UCSD-AML1 (cell line): ENCODE results near the gene UBE2Q2.

Experiments used
- DNase-seq: peaks from one replicate; lab custom pipeline; 2025; ENCODE audit not compliant: unreplicated experiment; lab: John Stamatoyannopoulos, UW

Gene UBE2Q2

GRCh38 chr15:75921732-75922703 lies 78.8 kb downstream of the UBE2Q2 start:
- DNase-seq, result no peak

GRCh38 chr15:75923756-75924155 lies 80.5 kb downstream of the UBE2Q2 start:
- no peak for DNase-seq

- no peak for DNase-seq
Measured at GRCh38 chr15:75924576-75924975, 81.3 kb downstream of the UBE2Q2 start.

GRCh38 chr15:75925440-75925839 lies 82.2 kb downstream of the UBE2Q2 start:
- DNase-seq, result no peak

- no peak for DNase-seq
Measured at GRCh38 chr15:75926931-75927330, 83.7 kb downstream of the UBE2Q2 start.

- DNase-seq, result no peak
Measured at GRCh38 chr15:75927601-75928000, 84.4 kb downstream of the UBE2Q2 start.

GRCh38 chr15:75928680-75929608 lies 85.7 kb downstream of the UBE2Q2 start:
- no peak for DNase-seq

- DNase-seq, result no peak
Measured at GRCh38 chr15:75929799-75930565, 86.7 kb downstream of the UBE2Q2 start.

- DNase-seq, result no peak
Measured at GRCh38 chr15:75930866-75931265, 87.6 kb downstream of the UBE2Q2 start.

GRCh38 chr15:75942464-75942863 lies 99.2 kb downstream of the UBE2Q2 start:
- no peak for DNase-seq

- DNase-seq, result no peak
Measured at GRCh38 chr15:75943246-75943645, 100.0 kb downstream of the UBE2Q2 start.

- no peak for DNase-seq
Measured at GRCh38 chr15:75943713-75944215, 100.5 kb downstream of the UBE2Q2 start.

- no peak for DNase-seq
Measured at GRCh38 chr15:75945953-75946352, 102.7 kb downstream of the UBE2Q2 start.

GRCh38 chr15:75947092-75947491 lies 103.8 kb downstream of the UBE2Q2 start:
- no peak for DNase-seq

GRCh38 chr15:75948761-75949296 lies 105.6 kb downstream of the UBE2Q2 start:
- DNase-seq, result no peak
